Endothelial cell of umbilical vein (primary cell): ENCODE data around the gene NEDD4. TPM values are rescaled to one million over a fixed set of nuclear protein-coding genes. Genes with fewer than 3 reads are reported as not detected.

ENCODE experiments used
- BruUV-seq: library from RNA; stranded (reverse); fragments of 400-500 nt; replicated peaks from 2 replicates; lab custom pipeline; 2021; lab: Mats Ljungman, UMichigan
- CTCF ChIA-PET: fragments of 300-600, 350-600 bp; sonication (Branson Sonifier 250); formaldehyde crosslinking; loops from one replicate; lab custom pipeline; 2021; ENCODE audit warnings: antibody characterized with exemption, inconsistent platforms; lab: Charles Lee
- POLR2A ChIA-PET: fragments of 300-600, 350-600 bp; sonication (Branson Sonifier 250); formaldehyde crosslinking; loops from one replicate; lab custom pipeline; 2021; ENCODE audit warnings: antibody characterized with exemption, inconsistent platforms; lab: Charles Lee
- DNase-seq: peaks from one replicate; pipeline ENCODE4 v3.0.0-alpha.2; 2011; ENCODE audit warnings: low read depth, low spot score
- FAIRE-seq: peaks from 2 replicates; lab custom pipeline; 2011; peaks lifted over from hg19 to GRCh38; lab: Jason Lieb, UNC
- H2AFZ ChIP-seq: 2 replicates; pipeline ENCODE4 v1.6.0; 2012; ENCODE audit warnings: low read depth, low read length, control low read depth, inconsistent platforms
- H3K27ac ChIP-seq: 2 replicates; pipeline ENCODE4 v1.5.1; 2011; ENCODE audit warnings: low read depth, mild to moderate bottlenecking, control low read depth, low read length, moderate library complexity; ENCODE audit not compliant: insufficient read depth
- H3K27me3 ChIP-seq, 2 experiments: 2 replicates each; pipeline versions ENCODE4 v1.6.0 to v1.6.1; 2011; ENCODE audit warnings: low read length in 2 of 2, mixed read lengths in 1 of 2; ENCODE audit not compliant: control insufficient read depth in 2 of 2, insufficient read depth in 2 of 2
- H3K36me3 ChIP-seq, 2 experiments: 2 replicates in 1 of 2; 3 replicates in 1 of 2; pipeline ENCODE4 v1.5.1; 2011; ENCODE audit warnings: low read length in 2 of 2, mild to moderate bottlenecking in 1 of 2, moderate library complexity in 1 of 2; ENCODE audit not compliant: control insufficient read depth in 2 of 2, insufficient read depth in 2 of 2; ENCODE audit errors: extremely low read depth in 1 of 2
- H3K4me1 ChIP-seq: 3 replicates; pipeline ENCODE4 v1.5.1; 2011; ENCODE audit warnings: mild to moderate bottlenecking, low read length; ENCODE audit not compliant: control insufficient read depth, insufficient read depth; ENCODE audit errors: extremely low read depth
- H3K4me2 ChIP-seq: 2 replicates; pipeline ENCODE4 v1.6.1; 2011; ENCODE audit warnings: low read length, control low read depth, mixed read lengths; ENCODE audit not compliant: insufficient read depth
- H3K4me3 ChIP-seq, 3 experiments: fragments of 200-600 bp in 1 of 3; sonication (generic), shearing (Covaris generic) in 1 of 3; replicated peaks in 1 of 3; 2 replicates each; pipeline ENCODE4 v1.5.1; 2011 to 2016; ENCODE audit warnings: control low read depth in 3 of 3, low read length in 3 of 3, mild to moderate bottlenecking in 2 of 3, inconsistent platforms in 1 of 3, low read depth in 1 of 3, moderate library complexity in 1 of 3; ENCODE audit not compliant: insufficient read depth in 1 of 3
- H3K79me2 ChIP-seq: 2 replicates; pipeline ENCODE4 v1.6.0; 2012; ENCODE audit warnings: low read length, inconsistent platforms; ENCODE audit not compliant: control insufficient read depth, insufficient read depth
- H3K9ac ChIP-seq: replicated peaks from 2 replicates; pipeline ENCODE3; 2011; ENCODE audit warnings: low read length, control low read depth; ENCODE audit not compliant: insufficient read depth; ENCODE audit errors: extremely low read depth
- H3K9me1 ChIP-seq: replicated peaks from 3 replicates; pipeline ENCODE4 v1.6.0; 2011; ENCODE audit warnings: mild to moderate bottlenecking, low read length; ENCODE audit not compliant: control insufficient read depth, insufficient read depth; ENCODE audit errors: extremely low read depth
- H3K9me3 ChIP-seq: replicated peaks from 2 replicates; pipeline ENCODE4 v1.5.1; 2012; ENCODE audit warnings: low read length, inconsistent platforms; ENCODE audit not compliant: control insufficient read depth, insufficient read depth
- H4K20me1 ChIP-seq: replicated peaks from 2 replicates; pipeline ENCODE3; 2011; ENCODE audit warnings: mild to moderate bottlenecking, low read length; ENCODE audit not compliant: control insufficient read depth, insufficient read depth; ENCODE audit errors: extremely low read depth
- CTCF ChIP-seq, 2 donors: IDR thresholded peaks; 1 replicate in 1 of 2; 2 replicates in 1 of 2; pipeline ENCODE4 v1.5.1; 2011; ENCODE audit warnings: low read length in 2 of 2, mild to moderate bottlenecking in 2 of 2, moderate library complexity in 2 of 2, control low read depth in 1 of 2, inconsistent platforms in 1 of 2, low read depth in 1 of 2; ENCODE audit not compliant: insufficient read depth in 1 of 2; ENCODE audit errors: extremely low read depth in 1 of 2
- EZH2 ChIP-seq: IDR thresholded peaks from 2 replicates; pipeline ENCODE4 v1.6.1; 2012; ENCODE audit warnings: borderline replicate concordance, low read depth, mild to moderate bottlenecking, moderate library complexity, low read length, inconsistent platforms; ENCODE audit not compliant: severe bottlenecking
- FOS ChIP-seq: IDR thresholded peaks from 2 replicates; pipeline ENCODE4 v1.6.1; 2011; ENCODE audit warnings: mild to moderate bottlenecking, low read length, moderate library complexity, borderline replicate concordance; ENCODE audit not compliant: insufficient read depth
- GATA2 ChIP-seq: IDR thresholded peaks from 2 replicates; pipeline ENCODE4 v1.7.0; 2011; ENCODE audit warnings: low read depth, mild to moderate bottlenecking, moderate library complexity, mixed read lengths, low read length; ENCODE audit not compliant: insufficient read length, insufficient read depth
- MAX ChIP-seq: IDR thresholded peaks from 2 replicates; pipeline ENCODE4 v1.6.1; 2011; ENCODE audit not compliant: insufficient read depth, insufficient read length
- MYC ChIP-seq: IDR thresholded peaks from one replicate; pipeline ENCODE4 v1.6.1; 2011; ENCODE audit warnings: mild to moderate bottlenecking, low read depth, low read length
- POLR2A ChIP-seq: IDR thresholded peaks from 2 replicates; pipeline ENCODE4 v1.6.1; 2012; ENCODE audit warnings: low read depth, mild to moderate bottlenecking, control low read depth, low read length
- POLR2AphosphoS5 ChIP-seq: IDR thresholded peaks from 2 replicates; pipeline ENCODE4 v1.6.1; 2012; ENCODE audit warnings: low read depth, mild to moderate bottlenecking, control low read depth, low read length, moderate library complexity; ENCODE audit not compliant: insufficient read depth
- dilution Hi-C: fragments of 300-500 bp; cut with MboI; formaldehyde crosslinking; loops from one replicate; pipeline ENCODE4 v1.15.0; 2019; ENCODE audit warnings: low sequenced_read_pairs; ENCODE audit not compliant: extremely low pct_ligation_motif_present
- intact Hi-C: fragments of 100-400 bp; cut with micrococcal nuclease; formaldehyde crosslinking; loops from one replicate; pipeline ENCODE4 v1.10.0; 2022
- polyA plus RNA-seq, 4 experiments: library from polyadenylated mRNA; depleted of rRNA in 3 of 4; stranded (reverse) in 3 of 4; unstranded in 1 of 4; fragments of >200 nt; gene quantifications; 2 replicates each; pipeline versions ENCODE4 v1.2.1 to v1.2.3, GENCODE V29; 2011 to 2012; ENCODE audit warnings: missing spikeins in 1 of 4
- total RNA-seq: library from RNA; stranded (reverse); gene quantifications from 2 replicates; pipeline ENCODE4 v1.2.3, GENCODE V29; 2021

NEDD4 gene
- total and polyA plus RNA-seq, 2 donors (not counting 3 experiments of a cell fraction or from before 2014, with no cell fraction given), result 9.2 to 39.0 TPM

- Histone ChIP-seq H3K4me1 (no peaks in the 10 kb centered on the region), H3K4me2 (no peak overlapping the region), H3K4me3 (no peak overlapping the region), H3K27me3 (peaks cover 5 to 7% of the 10 kb centered on the region in 2 experiments), H3K27ac (no peak overlapping the region), H3K36me3 (no peaks in the 10 kb centered on the region), H3K9me3 (no peaks in the 10 kb centered on the region), H3K9me1 (no peaks in the 10 kb centered on the region), H3K9ac (no peak overlapping the region), H4K20me1 (no peaks in the 10 kb centered on the region), H3K79me2 (no peaks in the 10 kb centered on the region), H2AFZ (no peak overlapping the region)
- FAIRE-seq (no peak), DNase-seq (no peak)
- ChIA-PET POLR2A (no interaction called here), CTCF (interaction anchor here (0.7 to 7.9 kb wide), 2 partner anchors 68 to 148 kb away, joined by 3 to 126 read pairs; no protein-coding TSS in a partner anchor)
- dilution Hi-C loops, result no loop called here
- no TSS peak for BruUV-seq
- intact Hi-C loops, result no loop called here
- TF ChIP-seq POLR2AphosphoS5 (no peak), EZH2 (no peak), FOS (no peak), GATA2 (no peak), CTCF (IDR thresholded peaks at IDR 0.05; ENCODE audit: extremely low read depth in 1 of 2, insufficient read depth in 1 of 2, low read depth in 1 of 2, low read length in 2 of 2) (no peak), MAX (no peak), POLR2A (no peak), MYC (no peak)
Measured at GRCh38 chr15:55796321-55796965, 197.0 kb downstream of the NEDD4 start.
